A549 (cell line): ENCODE data around the gene ATP6V0A1. TPM values are rescaled to one million over a fixed set of nuclear protein-coding genes. Genes with fewer than 3 reads are reported as not detected.

Experiments used
- ATAC-seq, 2 experiments: fragments of 200-7000 bp in 1 of 2; fragments of >200 bp in 1 of 2; cut with Nextera tagmentation in 1 of 2; cut with Tn5 transposase in 1 of 2; 3 replicates each; pipeline versions ENCODE4 v1.8.0 to v1.9.1; 2018 to 2020; ENCODE audit warnings: mild to moderate bottlenecking in 1 of 2, moderate library complexity in 1 of 2
- CTCF ChIA-PET: fragments of 300-600 bp; sonication (Branson Sonifier 250); formaldehyde crosslinking; extraction: SDS; loops from one replicate; lab custom pipeline; 2021; ENCODE audit warnings: antibody characterized with exemption, inconsistent platforms; lab: Yijun Ruan, JAX
- POLR2A ChIA-PET: fragments of 350-600 bp; formaldehyde crosslinking; extraction: SDS; loops from one replicate; lab custom pipeline; 2021; ENCODE audit warnings: antibody characterized with exemption, inconsistent platforms; lab: Yijun Ruan, JAX
- DNase-seq, 2 experiments: peaks; one replicate each; pipeline versions ENCODE4 v3.0.0 to v3.0.0-alpha.2; 2011 to 2016; ENCODE audit warnings: low read depth in 1 of 2, low spot score in 1 of 2
- FAIRE-seq: peaks from 2 replicates; lab custom pipeline; 2011; peaks lifted over from hg19 to GRCh38; lab: Jason Lieb, UNC
- H3K27ac ChIP-seq, 2 experiments: fragments of >200 bp; sonication (Bioruptor Twin); formaldehyde crosslinking; 3 replicates each; pipeline ENCODE4 v1.5.1; 2016 to 2017
- H3K4me1 ChIP-seq: fragments of >200 bp; sonication (Bioruptor Twin); formaldehyde crosslinking; 3 replicates; pipeline ENCODE4 v1.6.1; 2016
- H3K4me2 ChIP-seq: fragments of >200 bp; sonication (Bioruptor Twin); formaldehyde crosslinking; 3 replicates; pipeline ENCODE4 v1.6.1; 2016
- H3K4me3 ChIP-seq: fragments of >200 bp; sonication (Bioruptor Twin); formaldehyde crosslinking; 3 replicates; pipeline ENCODE4 v1.5.1; 2016
- H3K9me3 ChIP-seq: fragments of >200 bp; sonication (Bioruptor Twin); formaldehyde crosslinking; 3 replicates; pipeline ENCODE4 v1.6.1; 2016
- CBX2 ChIP-seq: fragments of 200-600 bp; sonication (generic); IDR thresholded peaks from 2 replicates; pipeline ENCODE4 v1.6.1; 2016; ENCODE audit warnings: low read depth, mild to moderate bottlenecking, borderline replicate concordance
- CHD4 ChIP-seq: fragments of 200-600 bp; sonication (generic); IDR thresholded peaks from 2 replicates; pipeline ENCODE4 v1.6.1; 2016; ENCODE audit warnings: antibody characterized with exemption, mild to moderate bottlenecking, borderline replicate concordance
- ESRRA ChIP-seq: fragments of 150-350 bp; IDR thresholded peaks from 2 replicates; pipeline ENCODE4 v1.6.1; 2014; ENCODE audit warnings: mild to moderate bottlenecking, low read length, borderline replicate concordance
- GATA3 ChIP-seq: IDR thresholded peaks from 2 replicates; pipeline ENCODE4 v1.6.1; 2012; ENCODE audit warnings: borderline replicate concordance
- HDAC2 ChIP-seq: fragments of 200-600 bp; sonication (generic); IDR thresholded peaks from 2 replicates; pipeline ENCODE4 v1.6.1; 2016
- HOXA7 ChIP-seq: fragments of 250-450 bp; sonication (Bioruptor Pico); IDR thresholded peaks from 2 replicates; pipeline ENCODE4 v1.5.0; 2020; ENCODE audit warnings: mild to moderate bottlenecking, moderate library complexity
- HOXB5 ChIP-seq: fragments of 250-450 bp; sonication (Bioruptor Pico); IDR thresholded peaks from 2 replicates; pipeline ENCODE4 v1.5.0; 2020; ENCODE audit warnings: mild to moderate bottlenecking, moderate library complexity
- JUNB ChIP-seq: fragments of >200 bp; sonication (Bioruptor Twin); formaldehyde crosslinking; IDR thresholded peaks from 2 replicates; pipeline ENCODE4 v1.6.1; 2016
- KDM1A ChIP-seq: fragments of 200-600 bp; sonication (generic); IDR thresholded peaks from 2 replicates; pipeline ENCODE4 v1.6.1; 2016; ENCODE audit warnings: low read depth, mild to moderate bottlenecking
- MAFK ChIP-seq: fragments of 450-650 bp; IDR thresholded peaks from 2 replicates; pipeline ENCODE4 v1.6.1; 2014; ENCODE audit not compliant: partially characterized antibody
- MAZ ChIP-seq: fragments of 150-350 bp; IDR thresholded peaks from 2 replicates; pipeline ENCODE4 v1.6.1; 2014; ENCODE audit warnings: antibody characterized with exemption, low read depth, low read length, borderline replicate concordance
- NR3C1 ChIP-seq: fragments of >200 bp; sonication (Bioruptor Twin); formaldehyde crosslinking; IDR thresholded peaks from 3 replicates; pipeline ENCODE4 v1.6.1; 2017
- POLR2AphosphoS2 ChIP-seq: conservative IDR thresholded peaks from 2 replicates; pipeline ENCODE4 v1.6.1; 2012; ENCODE audit warnings: low read length, improper control_type of control experiment, inconsistent platforms
- RAD21 ChIP-seq, 2 experiments: fragments of >200 bp in 1 of 2; sonication (Bioruptor Twin) in 1 of 2; formaldehyde crosslinking in 1 of 2; IDR thresholded peaks in 1 of 2; conservative IDR thresholded peaks in 1 of 2; 2 replicates in 1 of 2; 3 replicates in 1 of 2; pipeline ENCODE4 v1.6.1; 2012 to 2018; ENCODE audit warnings: inconsistent platforms in 1 of 2
- RARB ChIP-seq: fragments of 250-450 bp; sonication (Bioruptor Pico); IDR thresholded peaks from 2 replicates; pipeline ENCODE4 v1.8.0; 2021; ENCODE audit warnings: mild to moderate bottlenecking, moderate library complexity
- RCOR1 ChIP-seq: fragments of 150-350 bp; IDR thresholded peaks from 2 replicates; pipeline ENCODE4 v1.6.1; 2014; ENCODE audit warnings: antibody characterized with exemption, low read length, low read depth
- RFX5 ChIP-seq: fragments of 450-650 bp; IDR thresholded peaks from 2 replicates; pipeline ENCODE4 v1.7.1; 2014; ENCODE audit warnings: antibody characterized with exemption, mild to moderate bottlenecking, moderate library complexity
- RNF2 ChIP-seq: fragments of 200-600 bp; sonication (generic); IDR thresholded peaks from 2 replicates; pipeline ENCODE4 v1.6.1; 2016; ENCODE audit warnings: low read depth, mild to moderate bottlenecking, antibody characterized with exemption, moderate library complexity, borderline replicate concordance
- SREBF2 ChIP-seq: fragments of 450-650 bp; IDR thresholded peaks from 2 replicates; pipeline ENCODE4 v1.6.1; 2014; ENCODE audit warnings: mild to moderate bottlenecking, moderate library complexity
- TFCP2L1 ChIP-seq: fragments of 250-450 bp; sonication (Bioruptor Pico); IDR thresholded peaks from 2 replicates; pipeline ENCODE4 v1.5.0; 2021; ENCODE audit warnings: mild to moderate bottlenecking
- ZC3H11A ChIP-seq: fragments of 450-650 bp; IDR thresholded peaks from 2 replicates; pipeline ENCODE4 v1.6.1; 2014; ENCODE audit warnings: antibody characterized with exemption, mild to moderate bottlenecking
- ZSCAN20 ChIP-seq: fragments of 250-450 bp; sonication (Bioruptor Pico); IDR thresholded peaks from 2 replicates; pipeline ENCODE4 v1.8.0; 2022; ENCODE audit warnings: mild to moderate bottlenecking, moderate library complexity
- WGBS: methylation state at CpG from one replicate; pipeline ENCODE4 v1.1.6; 2017; ENCODE audit errors: missing lambda C conversion rate; 5-methylcytosine and 5-hydroxymethylcytosine counted together
- polyA plus RNA-seq, 4 experiments: library from polyadenylated mRNA; depleted of rRNA in 3 of 4; stranded (reverse); fragments of >200 nt; fragmentation: RNase III in 1 of 4; extraction: RNeasy Plus Mini Kit Qiagen cat#74134 plus additional on column Dnase treatment in 1 of 4; gene quantifications; 2 replicates in 3 of 4; 3 replicates in 1 of 4; pipeline ENCODE4 v1.2.3, GENCODE V29; 2011 to 2017
- TF ChIP-seq, protein P1 (sequence below): fragments of >200 bp; sonication (Bioruptor Twin); formaldehyde crosslinking; IDR thresholded peaks from 3 replicates; pipeline ENCODE4 v1.6.1; 2016
- TF ChIP-seq, protein P2 (sequence below): fragments of 450-650 bp; IDR thresholded peaks from 2 replicates; pipeline ENCODE4 v1.6.1; 2014; ENCODE audit warnings: antibody characterized with exemption
- TF ChIP-seq, protein P3 (sequence below): IDR thresholded peaks from 2 replicates; pipeline ENCODE4 v1.6.1; 2012

Gene ATP6V0A1
- polyA plus RNA-seq, 2 of the 4 experiments (the other 2 are of a cell fraction), result 27.3 to 33.7 TPM

DNA sequence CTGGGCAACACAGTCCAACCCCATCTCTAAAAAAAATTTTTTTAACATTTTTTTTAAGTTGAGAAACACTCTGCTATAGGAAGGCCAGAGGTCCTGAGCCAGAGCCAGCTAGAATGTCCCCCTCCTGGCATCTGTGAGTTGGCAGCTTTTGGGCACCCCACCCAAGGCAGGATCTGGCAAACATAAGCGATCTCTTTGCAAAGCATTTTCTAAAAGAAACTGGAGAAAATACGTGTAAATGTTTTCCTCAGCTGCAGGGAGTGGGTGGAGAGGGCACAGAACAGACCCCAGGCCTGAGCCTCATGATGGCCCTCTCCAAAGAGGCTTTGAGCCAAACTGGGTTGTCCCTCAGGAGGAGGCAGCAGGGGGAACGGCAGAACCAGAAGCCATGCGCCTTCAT, 47.3 kb upstream of the ATP6V0A1 start:
- no peak for TF ChIP-seq MAZ
- TF ChIP-seq JUNB, result no peak
- TF ChIP-seq RARB (CRISPR knock-in tag), result no peak
- TF ChIP-seq ZC3H11A, result no peak
- TF ChIP-seq, protein P1, sequence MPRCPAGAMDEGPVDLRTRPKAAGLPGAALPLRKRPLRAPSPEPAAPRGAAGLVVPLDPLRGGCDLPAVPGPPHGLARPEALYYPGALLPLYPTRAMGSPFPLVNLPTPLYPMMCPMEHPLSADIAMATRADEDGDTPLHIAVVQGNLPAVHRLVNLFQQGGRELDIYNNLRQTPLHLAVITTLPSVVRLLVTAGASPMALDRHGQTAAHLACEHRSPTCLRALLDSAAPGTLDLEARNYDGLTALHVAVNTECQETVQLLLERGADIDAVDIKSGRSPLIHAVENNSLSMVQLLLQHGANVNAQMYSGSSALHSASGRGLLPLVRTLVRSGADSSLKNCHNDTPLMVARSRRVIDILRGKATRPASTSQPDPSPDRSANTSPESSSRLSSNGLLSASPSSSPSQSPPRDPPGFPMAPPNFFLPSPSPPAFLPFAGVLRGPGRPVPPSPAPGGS, result no peak
- no peak for TF ChIP-seq SREBF2
- TF ChIP-seq GATA3, result no peak
- no peak for TF ChIP-seq HDAC2
- TF ChIP-seq ESRRA, result no peak
- TF ChIP-seq, protein P2, sequence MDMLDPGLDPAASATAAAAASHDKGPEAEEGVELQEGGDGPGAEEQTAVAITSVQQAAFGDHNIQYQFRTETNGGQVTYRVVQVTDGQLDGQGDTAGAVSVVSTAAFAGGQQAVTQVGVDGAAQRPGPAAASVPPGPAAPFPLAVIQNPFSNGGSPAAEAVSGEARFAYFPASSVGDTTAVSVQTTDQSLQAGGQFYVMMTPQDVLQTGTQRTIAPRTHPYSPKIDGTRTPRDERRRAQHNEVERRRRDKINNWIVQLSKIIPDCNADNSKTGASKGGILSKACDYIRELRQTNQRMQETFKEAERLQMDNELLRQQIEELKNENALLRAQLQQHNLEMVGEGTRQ, result no peak
- no peak for TF ChIP-seq RNF2
- TF ChIP-seq KDM1A, result no peak
- TF ChIP-seq RAD21 (conservative IDR thresholded peaks at IDR 0.05 in 1 of 2, IDR thresholded peaks at IDR 0.05 in 1 of 2), result no peak
- no peak for TF ChIP-seq HOXA7 (CRISPR knock-in tag)
- no peak for TF ChIP-seq TFCP2L1
- TF ChIP-seq, protein P3, sequence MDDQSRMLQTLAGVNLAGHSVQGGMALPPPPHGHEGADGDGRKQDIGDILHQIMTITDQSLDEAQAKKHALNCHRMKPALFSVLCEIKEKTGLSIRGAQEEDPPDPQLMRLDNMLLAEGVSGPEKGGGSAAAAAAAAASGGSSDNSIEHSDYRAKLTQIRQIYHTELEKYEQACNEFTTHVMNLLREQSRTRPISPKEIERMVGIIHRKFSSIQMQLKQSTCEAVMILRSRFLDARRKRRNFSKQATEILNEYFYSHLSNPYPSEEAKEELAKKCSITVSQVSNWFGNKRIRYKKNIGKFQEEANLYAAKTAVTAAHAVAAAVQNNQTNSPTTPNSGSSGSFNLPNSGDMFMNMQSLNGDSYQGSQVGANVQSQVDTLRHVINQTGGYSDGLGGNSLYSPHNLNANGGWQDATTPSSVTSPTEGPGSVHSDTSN, result no peak
- TF ChIP-seq, all 56 proteins: peak for 0
- H3K4me1 ChIP-seq, result peaks cover 80% of the 10 kb centered on the region
- DNase-seq (no peak), FAIRE-seq (no peak), ATAC-seq (no peak)
- WGBS, result 80% methylated on average over 4 of the region's 4 CpGs
- CTCF ChIA-PET, result interaction anchor here (0.7 to 33.2 kb wide), 8 partner anchors 8 to 120 kb away, joined by 3 to 1360 read pairs (median 14); partner anchors contain the start of genes CAVIN1 and STAT3
- H3K4me2 ChIP-seq, result peak overlapping the region; percentile 20; the same call in 2 of the 3 replicates
- POLR2A ChIA-PET, result interaction anchor here (1.2 kb wide), 1 partner anchor 11 kb away, joined by 8 read pairs; the partner anchor contains the start of gene CAVIN1
- H3K4me3 ChIP-seq, result no peak overlapping the region
- peak overlapping the region; percentile 18 to 84; a peak in 5 of 6 replicates for H3K27ac ChIP-seq
- no peaks in the 10 kb centered on the region for H3K9me3 ChIP-seq

DNA sequence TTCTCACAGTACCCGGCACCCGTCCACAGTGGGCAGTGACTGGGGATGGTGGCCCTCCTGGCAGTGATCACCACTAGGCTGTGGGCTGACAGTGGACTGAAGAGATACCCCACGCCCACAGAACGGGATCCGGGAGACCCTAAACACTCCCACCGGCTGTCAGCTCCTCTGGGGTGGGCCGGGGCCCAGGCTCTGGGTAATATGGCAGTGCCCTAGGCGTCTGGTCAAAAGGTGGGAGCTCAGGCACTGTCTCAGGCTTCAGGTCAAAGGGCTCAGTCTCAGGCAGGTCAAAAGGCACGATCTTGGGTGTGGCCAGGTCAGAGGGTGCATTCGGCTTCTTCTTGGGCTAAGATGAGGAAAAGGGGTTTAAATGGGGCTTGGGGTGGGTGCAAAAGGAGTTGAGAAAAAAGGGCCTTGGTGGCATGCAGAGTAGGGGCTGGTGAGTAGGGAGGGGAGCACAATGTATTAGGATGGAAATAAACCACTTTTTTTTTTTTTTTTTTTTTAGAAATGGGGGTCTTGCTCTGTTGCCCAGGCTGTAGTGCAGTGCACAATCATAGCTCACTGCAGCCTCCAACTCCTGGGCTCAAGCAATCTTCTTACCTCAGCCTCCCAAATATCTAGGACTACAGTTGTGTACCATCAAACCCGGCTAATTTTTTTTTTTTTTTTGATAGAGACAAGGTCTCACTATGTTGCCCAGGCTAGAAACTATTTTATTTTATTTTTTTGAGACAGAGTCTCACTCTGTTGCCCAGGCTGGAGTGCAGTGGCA, 46.6 kb upstream of the ATP6V0A1 start:
- Histone ChIP-seq H3K4me2 (peak overlapping the region; percentile 2; the same call in 1 of the 3 replicates), H3K4me3 (no peak overlapping the region), H3K27ac (peak overlapping the region in 1 of 2 experiments; percentile 84; a peak in 4 of 6 replicates), H3K4me1 (peaks cover 75% of the 10 kb centered on the region), H3K9me3 (no peaks in the 10 kb centered on the region)
- 83% methylated on average over 11 of the region's 11 CpGs for WGBS
- ChIA-PET CTCF (interaction anchor here (0.7 to 33.2 kb wide), 10 partner anchors 9 to 119 kb away, joined by 3 to 1360 read pairs (median 8); partner anchors contain the start of genes CAVIN1 and STAT3), POLR2A (interaction anchor here (1.2 to 2.7 kb wide), 2 partner anchors 11 kb away, joined by 8 to 32 read pairs; partner anchors contain the start of gene CAVIN1)
- ATAC-seq (no peak), FAIRE-seq (no peak), DNase-seq (no peak)
- TF ChIP-seq HOXB5 (CRISPR knock-in tag), result no peak
- TF ChIP-seq RARB (CRISPR knock-in tag), result no peak
- no peak for TF ChIP-seq ZSCAN20
- TF ChIP-seq TFCP2L1, result no peak
- TF ChIP-seq, all 56 proteins: peak for 0

DNA sequence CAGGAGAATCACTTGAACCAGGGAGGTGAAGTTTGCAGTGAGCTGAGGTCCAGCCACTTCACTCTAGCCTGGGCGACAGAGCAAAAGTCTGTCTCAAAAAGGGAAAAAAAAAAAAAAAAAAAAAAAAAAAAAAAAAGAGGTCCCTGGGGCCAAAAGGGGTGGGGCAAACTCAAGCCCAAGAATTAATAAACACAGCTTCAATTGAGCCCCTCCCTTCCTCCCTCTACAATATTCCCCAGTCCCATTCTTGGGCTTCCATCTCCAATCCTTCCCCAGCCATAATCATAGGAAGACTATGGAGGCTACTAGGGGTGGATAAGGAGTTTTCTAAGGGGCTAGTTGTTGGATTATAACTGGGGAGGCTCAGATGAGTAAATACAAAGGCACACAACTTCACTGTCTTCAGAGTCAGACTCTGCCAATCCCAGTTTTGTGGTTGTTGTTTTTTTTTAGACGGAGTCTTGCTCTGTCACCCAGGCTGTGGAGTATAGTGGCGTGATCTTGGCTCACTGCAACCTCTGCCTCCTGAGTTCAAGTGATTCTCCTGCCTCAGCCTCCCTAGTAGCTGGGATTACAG, 45.1 kb upstream of the ATP6V0A1 start:
- POLR2A ChIA-PET, result interaction anchor here (2.7 kb wide), 1 partner anchor 9 kb away, joined by 32 read pairs; the partner anchor contains the start of gene CAVIN1
- FAIRE-seq (no peak), ATAC-seq (no peak), DNase-seq (no peak)
- CTCF ChIA-PET, result interaction anchor here (0.6 to 33.2 kb wide), 11 partner anchors 8 to 806 kb away, joined by 3 to 1360 read pairs (median 13); partner anchors contain the start of genes CAVIN1 and STAT3
- Histone ChIP-seq H3K4me2 (no peak overlapping the region), H3K4me3 (no peak overlapping the region), H3K27ac (peak overlapping the region in 1 of 2 experiments; percentile 48; a peak in 3 of 6 replicates), H3K4me1 (peaks cover 64% of the 10 kb centered on the region), H3K9me3 (no peaks in the 10 kb centered on the region)
- 97% methylated on average over 3 of the region's 3 CpGs for WGBS
- no peak for TF ChIP-seq ZSCAN20
- TF ChIP-seq CHD4, result no peak
- TF ChIP-seq, protein P1, result no peak
- no peak for TF ChIP-seq POLR2AphosphoS2
- no peak for TF ChIP-seq NR3C1
- no peak for TF ChIP-seq RNF2
- TF ChIP-seq RCOR1, result no peak
- no peak for TF ChIP-seq MAFK
- TF ChIP-seq CBX2, result no peak
- no peak for TF ChIP-seq ZC3H11A
- no peak for TF ChIP-seq KDM1A
- no peak for TF ChIP-seq RFX5
- TF ChIP-seq, protein P2, result no peak
